GM19238 (cell line): Measurements from ENCODE around the gene TBCK.

Source experiments
- DNase-seq: peaks from one replicate; pipeline ENCODE4 v3.0.0; 2011; ENCODE audit warnings: low spot score; ENCODE audit not compliant: insufficient read length

The TBCK gene

DNA sequence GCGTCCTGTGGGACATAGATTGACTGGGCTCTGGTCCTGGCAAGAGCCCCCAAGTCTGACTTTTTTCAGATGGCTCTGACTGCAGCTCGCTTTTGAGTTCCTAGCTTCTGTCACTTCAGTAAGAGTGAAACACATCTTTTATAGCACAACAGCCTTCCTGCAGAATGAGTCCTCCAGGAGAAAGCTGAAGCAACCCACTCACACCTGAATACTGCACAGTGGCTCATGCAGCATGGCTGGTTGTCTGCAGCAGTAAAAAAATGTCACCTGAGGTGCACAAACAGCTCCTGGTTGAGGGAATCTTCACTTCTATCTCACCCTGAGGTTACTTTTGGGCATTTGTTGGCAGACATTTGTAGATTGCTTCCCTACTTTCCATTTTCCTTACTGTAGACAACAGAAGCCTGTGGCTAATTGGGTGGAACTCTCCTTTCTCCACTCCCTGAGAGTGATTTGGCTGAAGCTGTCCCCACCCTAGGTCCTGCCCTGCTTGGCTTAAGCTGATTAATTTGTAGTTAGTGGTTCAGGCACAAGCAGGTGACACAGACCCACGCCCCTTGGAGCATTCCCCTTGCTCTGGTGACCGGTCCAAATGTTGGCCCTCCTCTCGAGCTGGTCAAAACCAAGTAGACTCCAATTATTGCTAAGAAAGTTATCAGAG is 321.0 kb downstream of the TBCK start:
- no peak for DNase-seq

DNA sequence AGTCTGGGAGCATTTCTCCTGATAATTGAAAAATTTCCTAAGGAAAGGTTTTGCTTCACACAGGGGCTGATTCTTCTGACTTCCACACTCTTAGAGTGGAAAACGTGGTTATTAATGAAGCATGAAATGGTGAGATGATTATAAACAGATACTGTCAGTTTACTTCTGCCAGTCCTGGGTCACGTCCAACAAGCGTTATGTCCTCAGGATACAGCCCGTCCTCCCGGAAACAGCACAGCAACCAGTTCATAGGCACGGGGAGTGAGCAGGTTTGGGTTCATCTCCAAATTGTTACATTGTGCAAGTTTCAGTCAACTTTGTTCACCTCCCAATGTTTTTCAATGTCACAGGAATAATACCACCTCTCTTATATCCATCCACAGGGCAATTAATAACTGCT is 321.9 kb downstream of the TBCK start:
- DNase-seq: no peak

- DNase-seq: no peak
Observed at GRCh38 chr4:105992641-105993305, 323.2 kb downstream of the TBCK start.

DNA sequence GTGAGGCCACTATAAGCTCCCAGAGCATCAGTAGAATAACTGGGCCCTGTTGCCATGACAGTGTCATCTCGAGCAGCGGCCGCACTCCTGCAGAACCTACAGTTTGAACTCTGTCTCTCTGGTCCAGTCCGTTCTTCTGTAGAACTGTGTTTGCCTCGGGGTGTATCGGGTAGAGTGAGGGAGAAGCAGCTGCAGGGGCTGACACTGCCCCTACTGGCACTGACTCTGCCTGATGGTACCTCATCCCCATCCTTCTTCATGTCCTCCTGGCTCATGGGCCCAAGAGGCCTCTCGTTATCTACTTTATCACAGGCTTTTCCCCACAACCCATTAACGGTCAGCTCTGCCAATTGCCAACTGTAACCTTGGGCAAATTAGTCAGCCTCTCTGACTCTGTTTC is 324.3 kb downstream of the TBCK start:
- DNase-seq: no peak
